ENCODE measurements around the gene NTN3.

GRCh38 chr16:2428784-2429033, 42.4 kb upstream of the NTN3 start:
- no peak for TF ChIP-seq REST (IDR thresholded peaks at IDR 0.05; ENCODE audit: low read depth)
- TF ChIP-seq CREB1 (IDR thresholded peaks at IDR 0.05; ENCODE audit: low read depth) = no peak
- TF ChIP-seq NFIC (IDR thresholded peaks at IDR 0.05) = no peak
- no peak for TF ChIP-seq TAF1 (IDR thresholded peaks at IDR 0.05; ENCODE audit: low read depth)
- no peak for TF ChIP-seq YY1 (IDR thresholded peaks at IDR 0.05; ENCODE audit: low read depth)
- no peak for TF ChIP-seq TEAD4 (IDR thresholded peaks at IDR 0.05)
- TF ChIP-seq EP300 (IDR thresholded peaks at IDR 0.05; ENCODE audit: borderline replicate concordance) = no peak
- TF ChIP-seq RAD21 (IDR thresholded peaks at IDR 0.05; ENCODE audit: low read depth) = no peak
- TF ChIP-seq USF1 (IDR thresholded peaks at IDR 0.05) = no peak
- peak; percentile 93; the same call in 1 of the 2 replicates for TF ChIP-seq MAX (IDR thresholded peaks at IDR 0.05)
- TF ChIP-seq CEBPB (IDR thresholded peaks at IDR 0.05) = no peak
- no peak for TF ChIP-seq ZBTB7A (IDR thresholded peaks at IDR 0.05; ENCODE audit: low read depth)
- TF ChIP-seq EGR1 (IDR thresholded peaks at IDR 0.05) = no peak
- TF ChIP-seq FOXM1 (IDR thresholded peaks at IDR 0.05; ENCODE audit: borderline replicate concordance, low read depth) = no peak
